Cardiac muscle cell (in vitro differentiated cells and primary cell): ENCODE results near the gene SNAPC1. TPM values are rescaled to one million over a fixed set of nuclear protein-coding genes. Genes with fewer than 3 reads are reported as not detected.

Experiments
- DNase-seq, 2 donors: peaks; one replicate each; pipeline versions ENCODE4 v3.0.0 to v3.0.0-alpha.2; 2010 to 2017; ENCODE audit warnings: low read depth in 1 of 2, low spot score in 1 of 2
- H3K27ac ChIP-seq: fragments of 200-600 bp; sonication (generic); 2 replicates; pipeline ENCODE4 v1.5.1; 2016
- H3K27me3 ChIP-seq: fragments of 200-600 bp; sonication (generic); 2 replicates; pipeline ENCODE4 v1.6.0; 2016; ENCODE audit warnings: control low read depth
- H3K36me3 ChIP-seq: fragments of 200-600 bp; sonication (generic); 2 replicates; pipeline ENCODE4 v1.5.1; 2016; ENCODE audit warnings: control low read depth
- H3K4me1 ChIP-seq: fragments of 200-600 bp; sonication (generic); 2 replicates; pipeline ENCODE4 v1.8.1; 2017; ENCODE audit warnings: low read depth, mild to moderate bottlenecking, mixed run types
- H3K4me3 ChIP-seq: fragments of 200-600 bp; sonication (generic); 2 replicates; pipeline ENCODE4 v1.5.1; 2016; ENCODE audit warnings: mild to moderate bottlenecking
- H3K9me3 ChIP-seq: fragments of 200-600 bp; sonication (generic); 2 replicates; pipeline ENCODE4 v1.5.1; 2017; ENCODE audit warnings: low read depth, mild to moderate bottlenecking, control low read depth
- polyA plus RNA-seq: library from polyadenylated mRNA; unstranded; fragments of >200 nt; fragmentation: Nextera tagmentation; extraction: Ambion mirVana; gene quantifications from 2 replicates; pipeline ENCODE4 v1.2.1, GENCODE V29; 2016
- total RNA-seq: library from RNA; depleted of rRNA; stranded (reverse); fragments of >200 nt; gene quantifications from 2 replicates; pipeline ENCODE4 v1.2.3, GENCODE V29; 2016
- TF ChIP-seq, protein P1 (sequence below): IDR thresholded peaks from 2 replicates; pipeline ENCODE4 v1.5.1; 2012; ENCODE audit warnings: low read depth, mild to moderate bottlenecking, low read length

SNAPC1 gene, protein sequence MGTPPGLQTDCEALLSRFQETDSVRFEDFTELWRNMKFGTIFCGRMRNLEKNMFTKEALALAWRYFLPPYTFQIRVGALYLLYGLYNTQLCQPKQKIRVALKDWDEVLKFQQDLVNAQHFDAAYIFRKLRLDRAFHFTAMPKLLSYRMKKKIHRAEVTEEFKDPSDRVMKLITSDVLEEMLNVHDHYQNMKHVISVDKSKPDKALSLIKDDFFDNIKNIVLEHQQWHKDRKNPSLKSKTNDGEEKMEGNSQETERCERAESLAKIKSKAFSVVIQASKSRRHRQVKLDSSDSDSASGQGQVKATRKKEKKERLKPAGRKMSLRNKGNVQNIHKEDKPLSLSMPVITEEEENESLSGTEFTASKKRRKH
- total RNA-seq (12.9 and 13.0 TPM in 2 replicates), polyA plus RNA-seq (17.3 and 23.8 TPM in 2 replicates)

DNA sequence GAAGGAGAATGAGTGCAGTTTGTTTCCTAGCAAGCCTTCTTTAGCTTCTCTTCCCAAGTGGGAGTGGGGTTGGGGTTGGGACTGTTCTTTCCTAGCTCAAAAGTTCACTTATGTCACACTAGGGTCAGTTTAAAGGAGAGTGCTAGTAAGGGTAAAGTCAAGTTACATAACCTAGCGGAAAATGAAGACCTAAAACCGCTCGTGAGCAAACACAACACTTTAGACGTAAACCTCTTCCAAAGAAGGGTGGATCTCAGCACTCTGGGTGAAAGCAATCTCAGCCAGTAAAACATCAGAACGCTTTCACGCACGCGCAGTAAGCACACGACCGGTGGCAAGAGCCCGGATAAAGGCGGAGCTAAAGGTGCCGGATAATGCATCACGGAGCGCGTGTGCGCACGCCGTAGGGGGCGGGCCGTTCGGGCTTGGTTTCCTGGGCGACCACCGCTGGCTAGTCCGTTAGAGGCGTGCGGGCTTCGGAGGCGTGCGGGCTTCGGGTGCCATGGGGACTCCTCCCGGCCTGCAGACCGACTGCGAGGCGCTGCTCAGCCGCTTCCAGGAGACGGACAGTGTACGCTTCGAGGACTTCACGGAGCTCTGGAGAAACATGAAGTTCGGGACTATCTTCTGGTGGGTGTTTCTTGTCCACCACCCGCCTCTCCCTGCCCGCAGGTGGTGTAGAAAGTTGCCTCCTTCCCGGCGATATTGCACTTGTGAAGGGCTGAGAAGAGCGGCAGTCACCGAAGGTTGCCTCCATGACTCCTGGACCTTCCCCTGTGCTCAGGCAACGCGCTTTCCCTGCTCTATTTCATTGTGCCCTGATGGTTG is at the start of gene SNAPC1:
Gene SNAPC1, plus strand, starts transcription at position 462 of the 828 bp plus-strand sequence. Its CDS starts 41 bp downstream, at position 503.
- no peaks in the 10 kb centered on the region for H3K27me3 ChIP-seq
- no peaks in the 10 kb centered on the region for H3K36me3 ChIP-seq
- H3K4me1 ChIP-seq, result peaks cover 31% of the 10 kb centered on the region
- TF ChIP-seq, protein P1, sequence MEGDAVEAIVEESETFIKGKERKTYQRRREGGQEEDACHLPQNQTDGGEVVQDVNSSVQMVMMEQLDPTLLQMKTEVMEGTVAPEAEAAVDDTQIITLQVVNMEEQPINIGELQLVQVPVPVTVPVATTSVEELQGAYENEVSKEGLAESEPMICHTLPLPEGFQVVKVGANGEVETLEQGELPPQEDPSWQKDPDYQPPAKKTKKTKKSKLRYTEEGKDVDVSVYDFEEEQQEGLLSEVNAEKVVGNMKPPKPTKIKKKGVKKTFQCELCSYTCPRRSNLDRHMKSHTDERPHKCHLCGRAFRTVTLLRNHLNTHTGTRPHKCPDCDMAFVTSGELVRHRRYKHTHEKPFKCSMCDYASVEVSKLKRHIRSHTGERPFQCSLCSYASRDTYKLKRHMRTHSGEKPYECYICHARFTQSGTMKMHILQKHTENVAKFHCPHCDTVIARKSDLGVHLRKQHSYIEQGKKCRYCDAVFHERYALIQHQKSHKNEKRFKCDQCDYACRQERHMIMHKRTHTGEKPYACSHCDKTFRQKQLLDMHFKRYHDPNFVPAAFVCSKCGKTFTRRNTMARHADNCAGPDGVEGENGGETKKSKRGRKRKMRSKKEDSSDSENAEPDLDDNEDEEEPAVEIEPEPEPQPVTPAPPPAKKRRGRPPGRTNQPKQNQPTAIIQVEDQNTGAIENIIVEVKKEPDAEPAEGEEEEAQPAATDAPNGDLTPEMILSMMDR, result no peak
- H3K4me3 ChIP-seq, result peak within 1 kb of the TSS; percentile 87
- no peaks in the 10 kb centered on the region for H3K9me3 ChIP-seq
- H3K27ac ChIP-seq, result peak within 1 kb of the TSS; percentile 96
- DNase-seq, result peak; percentile 99 to 100

DNA sequence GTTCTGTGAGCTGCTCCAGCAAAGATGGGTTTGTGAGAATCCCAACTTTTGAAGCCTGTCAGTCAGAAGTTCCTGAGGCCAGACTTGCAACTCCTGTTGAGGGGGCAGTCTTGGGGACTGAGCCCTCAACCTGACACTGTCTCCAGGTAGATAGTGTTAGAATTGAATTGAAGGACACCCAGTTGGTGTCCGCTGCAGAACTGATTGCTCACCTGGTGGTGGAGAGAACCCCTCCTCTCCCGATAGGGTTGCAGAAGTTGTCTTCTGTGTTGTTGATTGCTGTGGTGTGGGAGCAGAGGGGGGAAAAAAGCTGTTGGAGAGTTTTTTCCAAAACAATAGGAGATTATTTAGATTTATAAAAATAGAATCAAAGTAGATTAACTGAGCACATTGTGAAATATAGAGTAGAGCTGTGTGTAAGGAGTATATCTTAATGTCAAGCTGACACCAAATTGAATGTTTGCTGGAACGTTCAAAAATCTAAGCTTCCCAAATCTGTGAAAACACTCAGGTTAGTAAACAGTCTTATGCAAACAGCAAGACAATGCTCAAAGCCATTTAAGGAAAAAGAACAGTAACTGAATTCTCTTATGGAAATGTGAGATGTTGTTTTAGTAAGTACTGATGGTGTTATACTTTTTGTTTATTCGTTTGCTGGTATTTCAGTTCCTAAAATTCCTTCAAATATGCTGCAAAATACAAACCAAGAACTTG is 48.3 kb upstream of the SNAPC1 start:
- H3K4me3 ChIP-seq, result no peak overlapping the region
- no peaks in the 10 kb centered on the region for H3K9me3 ChIP-seq
- H3K27me3 ChIP-seq, result no peaks in the 10 kb centered on the region
- no peaks in the 10 kb centered on the region for H3K36me3 ChIP-seq
- TF ChIP-seq, protein P1, result no peak
- no peak for DNase-seq
- peaks cover 26% of the 10 kb centered on the region for H3K4me1 ChIP-seq
- H3K27ac ChIP-seq, result peak overlapping the region; percentile 69

DNA sequence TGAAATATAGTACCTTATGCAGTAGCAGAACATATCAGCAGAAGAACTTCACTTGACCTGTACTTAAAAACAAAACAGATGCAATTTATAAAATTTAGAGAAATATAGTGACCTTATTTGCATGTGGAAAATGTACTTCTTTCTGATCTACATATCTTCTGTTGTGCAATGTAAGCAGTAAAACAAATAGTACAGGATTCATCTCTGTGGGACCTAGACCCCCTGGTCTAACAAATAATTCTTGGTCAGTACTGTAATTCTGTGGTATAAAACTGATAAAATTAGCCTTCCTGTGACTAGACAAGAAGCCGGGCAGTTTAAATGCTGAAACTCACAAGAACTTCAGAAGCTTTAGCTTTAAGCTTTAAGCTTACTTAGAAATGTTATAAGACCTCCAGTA is 45.3 kb upstream of the SNAPC1 start:
- no peaks in the 10 kb centered on the region for H3K27me3 ChIP-seq
- DNase-seq, result no peak
- H3K36me3 ChIP-seq, result peaks cover 8% of the 10 kb centered on the region
- H3K4me3 ChIP-seq, result no peak overlapping the region
- H3K27ac ChIP-seq, result peak overlapping the region; percentile 54
- H3K4me1 ChIP-seq, result peaks cover 34% of the 10 kb centered on the region
- no peaks in the 10 kb centered on the region for H3K9me3 ChIP-seq
- TF ChIP-seq, protein P1, result no peak

DNA sequence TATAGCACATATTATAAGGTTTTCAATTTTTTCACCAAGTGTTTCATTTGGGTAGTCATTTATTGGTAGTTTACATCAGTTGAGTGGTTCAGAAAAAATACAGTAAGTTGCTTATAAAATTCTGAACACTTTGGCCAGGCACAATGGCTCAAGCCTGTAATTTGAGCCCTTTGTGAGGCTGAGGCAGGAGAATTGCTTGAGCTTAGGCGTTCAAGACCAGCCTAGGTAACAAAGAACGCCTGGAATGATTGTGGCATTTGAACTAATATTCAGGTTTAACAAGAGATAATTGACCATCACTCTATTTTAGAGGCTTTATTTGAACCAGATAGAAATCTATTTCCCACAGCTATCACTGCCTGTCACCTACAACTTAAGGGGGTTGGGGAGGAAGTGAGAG is 44.2 kb upstream of the SNAPC1 start:
- H3K36me3 ChIP-seq, result peaks cover 19% of the 10 kb centered on the region
- no peaks in the 10 kb centered on the region for H3K27me3 ChIP-seq
- H3K4me1 ChIP-seq, result peaks cover 27% of the 10 kb centered on the region
- H3K27ac ChIP-seq, result peak overlapping the region; percentile 53
- H3K9me3 ChIP-seq, result no peaks in the 10 kb centered on the region
- TF ChIP-seq, protein P1, result no peak
- no peak overlapping the region for H3K4me3 ChIP-seq
- no peak for DNase-seq
